Coronary artery (tissue), 2 donors: ENCODE measurements around the gene ARL16.
A peak's percentile ranks its signal among the peaks of the same experiment; 100 is the strongest.

Experiments
- DNase-seq: peaks from one replicate; pipeline ENCODE4 v3.0.0-alpha.2; 2017; ENCODE audit warnings: low spot score
- H3K27ac ChIP-seq, 2 donors: fragments of 200-600 bp; sonication (generic); one replicate each; pipeline ENCODE4 v1.5.1; 2016 to 2019
- H3K4me3 ChIP-seq: fragments of 200-600 bp; sonication (generic); 2 replicates; pipeline ENCODE4 v1.5.1; 2016; ENCODE audit warnings: mild to moderate bottlenecking, moderate library complexity
- CTCF ChIP-seq: fragments of 200-600 bp; sonication (generic); IDR thresholded peaks from one replicate; pipeline ENCODE4 v1.5.1; 2019; ENCODE audit warnings: antibody characterized with exemption

Gene ARL16

GRCh38 chr17:81690549-81690948, 7.0 kb upstream of the ARL16 start:
- H3K27ac ChIP-seq: no peak overlapping the region
- no peak for DNase-seq
- no peak for TF ChIP-seq CTCF
- H3K4me3 ChIP-seq: no peak overlapping the region

DNA sequence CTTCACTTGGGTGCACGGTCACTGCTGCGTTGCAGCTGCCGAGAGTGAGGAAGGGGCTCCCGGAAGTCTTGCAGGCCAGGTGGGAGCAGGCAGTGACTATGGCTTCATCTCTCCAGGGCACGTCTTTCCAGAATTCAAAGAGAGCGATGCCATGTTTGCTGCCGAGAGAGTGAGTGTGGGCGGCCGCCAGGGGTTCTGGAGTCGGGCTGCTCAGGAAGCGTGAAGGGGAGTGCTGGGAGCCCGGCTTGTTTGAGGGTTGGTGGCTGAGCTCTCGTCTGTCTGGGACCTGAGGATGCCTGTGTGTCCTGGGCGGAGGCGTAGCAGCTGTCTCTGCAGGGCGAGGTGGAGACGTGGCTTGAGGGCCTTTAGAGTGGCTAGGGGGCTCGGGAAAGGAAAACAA, 6.5 kb upstream of the ARL16 start:
- TF ChIP-seq CTCF: no peak
- no peak for DNase-seq
- H3K27ac ChIP-seq: no peak overlapping the region
- no peak overlapping the region for H3K4me3 ChIP-seq

GRCh38 chr17:81688616-81689015, 5.0 kb upstream of the ARL16 start:
- Histone ChIP-seq H3K4me3 (no peak overlapping the region), H3K27ac (no peak overlapping the region)
- no peak for DNase-seq
- no peak for TF ChIP-seq CTCF

DNA sequence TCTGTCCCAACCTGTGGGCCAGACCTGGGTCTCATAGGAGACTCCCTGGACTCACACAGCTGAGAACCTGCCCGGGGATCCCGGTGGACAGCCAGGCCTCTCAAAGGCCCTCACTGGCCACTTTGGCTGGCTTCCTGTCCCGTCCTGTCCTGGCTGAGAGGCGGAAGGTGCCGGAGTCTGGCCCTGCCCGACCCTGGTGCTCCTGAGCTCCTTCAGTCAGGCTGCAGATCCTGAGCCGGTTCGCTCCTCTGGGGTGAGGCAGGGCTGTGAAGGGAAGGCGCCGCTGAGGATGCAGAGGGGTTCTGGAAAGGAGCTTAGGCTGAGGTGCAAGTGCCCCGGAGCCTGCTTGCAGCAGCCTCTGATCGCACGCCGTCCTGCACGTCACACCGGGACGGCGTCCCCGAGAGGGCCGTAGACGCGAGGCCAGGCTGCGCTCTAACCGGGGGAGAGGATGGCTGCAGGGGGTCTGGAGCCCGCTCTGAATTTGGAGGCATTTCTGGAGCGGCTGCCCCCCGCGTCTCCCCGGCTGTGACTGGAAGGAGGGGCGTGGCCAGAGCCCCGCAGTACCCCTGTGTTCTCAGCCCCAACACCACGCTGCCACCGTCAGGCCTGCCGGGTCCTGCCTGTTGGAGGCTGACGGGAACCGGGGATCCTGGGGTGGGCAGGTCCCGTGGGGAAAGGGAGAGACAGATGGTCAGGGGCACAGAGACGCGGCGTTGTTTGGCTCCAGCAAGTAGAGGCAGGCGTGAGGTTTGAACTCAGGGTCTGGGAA, 4.4 kb upstream of the ARL16 start:
- Histone ChIP-seq H3K4me3 (no peak overlapping the region), H3K27ac (no peak overlapping the region)
- no peak for DNase-seq
- no peak for TF ChIP-seq CTCF

DNA sequence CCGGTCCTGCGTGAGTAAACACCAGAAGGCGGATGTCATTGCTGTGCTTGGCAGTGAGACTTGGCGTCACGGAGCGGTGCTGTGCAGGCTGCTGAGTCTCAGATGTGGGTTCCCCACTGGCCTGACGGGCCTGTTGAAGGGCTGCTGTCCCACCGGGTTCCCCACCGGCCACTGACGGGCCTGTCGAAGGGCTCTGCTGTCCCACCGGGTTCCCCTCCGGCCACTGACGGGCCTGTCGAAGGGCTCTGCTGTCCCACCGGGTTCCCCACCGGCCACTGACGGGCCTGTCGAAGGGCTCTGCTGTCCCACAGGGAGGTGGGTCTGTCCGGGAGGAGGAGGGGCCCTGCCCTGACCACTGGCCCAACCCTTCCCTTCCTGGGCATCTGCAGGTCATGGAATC, 3.0 kb upstream of the ARL16 start:
- no peak overlapping the region for H3K4me3 ChIP-seq
- DNase-seq: no peak
- TF ChIP-seq CTCF: no peak
- no peak overlapping the region for H3K27ac ChIP-seq

DNA sequence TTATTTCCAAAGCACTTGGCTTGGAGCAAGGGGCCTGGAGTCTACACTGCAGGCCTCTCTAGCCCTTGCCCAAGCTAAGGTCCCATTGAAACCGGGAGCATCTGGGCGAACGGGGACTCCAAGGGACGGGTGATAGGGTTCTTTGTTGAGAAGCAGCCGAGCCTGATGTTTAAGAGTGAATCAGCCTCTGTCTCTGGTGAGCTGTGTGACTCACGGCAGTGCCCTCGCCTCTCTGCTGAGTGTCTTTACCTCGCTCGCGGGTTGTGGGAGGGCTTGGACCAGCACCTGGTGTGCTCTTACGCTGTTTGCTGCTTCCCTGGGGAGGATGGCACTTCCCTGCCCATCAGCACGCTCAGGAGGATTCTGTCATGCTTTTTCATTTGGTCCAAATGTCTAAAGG, 1.5 kb upstream of the ARL16 start:
- H3K27ac ChIP-seq: no peak overlapping the region
- DNase-seq: no peak
- TF ChIP-seq CTCF: no peak
- peak overlapping the region; percentile 98 for H3K4me3 ChIP-seq

- DNase-seq: no peak
- Histone ChIP-seq H3K27ac (peak overlapping the region; percentile 83 to 92), H3K4me3 (peak overlapping the region; percentile 98)
- TF ChIP-seq CTCF: no peak
Observed at GRCh38 chr17:81684442-81684911, 880 bp upstream of the ARL16 start.
